Hepatocyte (in vitro differentiated cells): Measurements from ENCODE around the gene MYO5A.
"Not testable (repeated sequence)": the region's sequence is repeated elsewhere in the genome, so short reads cannot be mapped to it uniquely, and the experiment has no call there.

Experiments
- CTCF ChIP-seq: fragments of 200-600 bp; sonication (generic); IDR thresholded peaks from 2 replicates; pipeline ENCODE4 v1.5.1; 2016; ENCODE audit warnings: antibody characterized with exemption, mild to moderate bottlenecking; ENCODE audit not compliant: poor library complexity
- EZH2phosphoT487 ChIP-seq: fragments of 200-600 bp; sonication (generic); IDR thresholded peaks from one replicate; pipeline ENCODE4 v1.6.1; 2018; ENCODE audit warnings: antibody characterized with exemption, mild to moderate bottlenecking, low read depth, moderate library complexity; ENCODE audit not compliant: unreplicated experiment, severe bottlenecking

GRCh38 chr15:52459701-52460100, 69.0 kb downstream of the MYO5A start:
- not testable (repeated sequence) for TF ChIP-seq EZH2phosphoT487, CTCF
